BLaER1 treated with 17β-estradiol and CSF1 and Interleukin-3, amounts not matched to agents 10 nM and 100 nM (cell line): ENCODE measurements around the gene ARSK.
A peak's percentile ranks its signal among the peaks of the same experiment; 100 is the strongest.

Source experiments
- H3K27ac ChIP-seq, 11 experiments: shearing (Covaris generic); formaldehyde crosslinking; 2 replicates each; pipeline ENCODE4 v1.8.1; 2022
- H3K27me3 ChIP-seq, 11 experiments: shearing (Covaris generic); formaldehyde crosslinking; 2 replicates each; pipeline ENCODE4 v1.8.1; 2022
- H3K36me3 ChIP-seq, 11 experiments: shearing (Covaris generic); formaldehyde crosslinking; 2 replicates each; pipeline ENCODE4 v1.8.1; 2022
- H3K4me1 ChIP-seq, 10 experiments: shearing (Covaris generic); formaldehyde crosslinking; 2 replicates each; pipeline ENCODE4 v1.8.1; 2022
- H3K4me2 ChIP-seq, 11 experiments: shearing (Covaris generic); formaldehyde crosslinking; 2 replicates each; pipeline ENCODE4 v1.8.1; 2022
- H3K4me3 ChIP-seq, 10 experiments: shearing (Covaris generic); formaldehyde crosslinking; 2 replicates each; pipeline ENCODE4 v1.8.1; 2022
- H3K9ac ChIP-seq, 11 experiments: shearing (Covaris generic); formaldehyde crosslinking; 2 replicates each; pipeline ENCODE4 v1.8.1; 2022
- H3K9me3 ChIP-seq, 11 experiments: shearing (Covaris generic); formaldehyde crosslinking; replicated peaks in 1 of 11; 2 replicates each; pipeline ENCODE4 v1.8.1; 2022
- H4K20me1 ChIP-seq, 11 experiments: shearing (Covaris generic); formaldehyde crosslinking; 2 replicates each; pipeline ENCODE4 v1.8.1; 2022
- Cebpa-rat ChIP-seq, 11 experiments: shearing (Covaris generic); IDR thresholded peaks; 2 replicates each; pipeline ENCODE4 v1.8.1; 2022

Gene ARSK, protein sequence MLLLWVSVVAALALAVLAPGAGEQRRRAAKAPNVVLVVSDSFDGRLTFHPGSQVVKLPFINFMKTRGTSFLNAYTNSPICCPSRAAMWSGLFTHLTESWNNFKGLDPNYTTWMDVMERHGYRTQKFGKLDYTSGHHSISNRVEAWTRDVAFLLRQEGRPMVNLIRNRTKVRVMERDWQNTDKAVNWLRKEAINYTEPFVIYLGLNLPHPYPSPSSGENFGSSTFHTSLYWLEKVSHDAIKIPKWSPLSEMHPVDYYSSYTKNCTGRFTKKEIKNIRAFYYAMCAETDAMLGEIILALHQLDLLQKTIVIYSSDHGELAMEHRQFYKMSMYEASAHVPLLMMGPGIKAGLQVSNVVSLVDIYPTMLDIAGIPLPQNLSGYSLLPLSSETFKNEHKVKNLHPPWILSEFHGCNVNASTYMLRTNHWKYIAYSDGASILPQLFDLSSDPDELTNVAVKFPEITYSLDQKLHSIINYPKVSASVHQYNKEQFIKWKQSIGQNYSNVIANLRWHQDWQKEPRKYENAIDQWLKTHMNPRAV

GRCh38 chr5:95554647-95555548 is at the start of gene ARSK, which contains the start of gene SKIC3:
Gene ARSK (plus strand): TSS chr5:95555101. CDS start chr5:95555279, 178 bp downstream.
Gene SKIC3 (minus strand): TSS chr5:95554977. CDS start chr5:95547150, 7,827 bp downstream.
- peaks cover 3 to 32% (median 16%) of the 10 kb centered on the region in 11 experiments; a peak in 19 of 22 replicates for H3K36me3 ChIP-seq

DNA sequence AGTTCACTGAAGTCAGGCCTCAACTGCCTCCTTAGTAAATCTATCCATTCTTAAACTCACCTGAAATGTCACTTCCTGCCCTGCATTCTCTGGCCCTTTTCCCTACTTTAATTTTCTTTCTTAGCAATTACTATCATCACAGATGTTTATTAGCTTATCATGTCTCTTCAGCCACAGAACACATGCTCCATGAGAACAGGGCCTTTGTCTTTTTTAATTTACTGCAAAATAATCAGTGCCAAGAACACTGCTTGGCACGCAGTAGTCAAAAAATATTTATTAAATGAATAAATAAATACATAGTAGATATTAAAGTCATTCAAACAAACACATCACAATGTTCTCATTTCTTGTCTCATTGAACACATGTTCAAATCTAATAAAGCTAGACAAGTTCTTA is 46.4 kb upstream of the ARSK start:
- Histone ChIP-seq H3K4me3 (no peak overlapping the region), H3K4me1 (no peaks in the 10 kb centered on the region), H3K27ac (no peak overlapping the region), H3K36me3 (peaks cover 78 to 97% (median 91%) of the 10 kb centered on the region in 11 experiments), H3K9me3 (no peaks in the 10 kb centered on the region), H3K27me3 (no peaks in the 10 kb centered on the region), H3K4me2 (no peak overlapping the region), H3K9ac (no peak overlapping the region), H4K20me1 (no peaks in the 10 kb centered on the region; a peak in 1 of 22 replicates)
- no peak for TF ChIP-seq Cebpa-rat (IDR thresholded peaks at IDR 0.05)

More at GRCh38 chr5:95554647-95555548, at the start of gene ARSK, which contains the start of gene SKIC3:
- Histone ChIP-seq H3K27me3 (no peaks in the 10 kb centered on the region), H4K20me1 (peaks cover 0 to 33% (median 10%) of the 10 kb centered on the region in 11 experiments; a peak in 10 of 22 replicates), H3K9me3 (no peaks in the 10 kb centered on the region), H3K9ac (peak within 1 kb of the TSS; percentile 73 to 85 (median 81)), H3K4me1 (peaks cover 18 to 38% (median 22%) of the 10 kb centered on the region in 10 experiments), H3K4me3 (peak within 1 kb of the TSS; percentile 71 to 83 (median 79)), H3K4me2 (peak within 1 kb of the TSS; percentile 80 to 94 (median 88)), H3K27ac (peak within 1 kb of the TSS; percentile 16 to 80 (median 71); a peak in 21 of 22 replicates)
- no peak for TF ChIP-seq Cebpa-rat (IDR thresholded peaks at IDR 0.05)

DNA sequence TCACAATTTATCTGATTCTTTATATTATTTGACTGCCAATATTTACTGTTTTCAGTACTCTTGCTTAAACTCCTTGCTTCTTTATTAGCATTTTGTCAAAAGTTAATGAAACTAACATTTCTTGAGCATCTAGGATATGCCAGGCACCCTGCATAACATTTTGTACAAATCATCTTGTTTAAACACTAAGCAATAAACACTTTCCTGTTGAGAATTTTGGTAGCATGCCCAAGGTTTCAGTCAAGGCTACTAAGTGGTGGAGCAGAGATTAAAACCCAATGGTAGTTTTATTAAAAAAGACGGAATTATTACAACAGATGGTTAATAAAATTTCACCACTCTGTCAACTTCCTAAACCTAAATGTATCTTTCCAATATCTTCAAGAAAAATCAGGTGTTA is 43.3 kb upstream of the ARSK start:
- H3K36me3 ChIP-seq = peaks cover 86 to 100% (median 95%) of the 10 kb centered on the region in 11 experiments

GRCh38 chr5:95518417-95518816 is 36.5 kb upstream of the ARSK start:
- no peak for TF ChIP-seq Cebpa-rat (IDR thresholded peaks at IDR 0.05)
- H3K4me1 ChIP-seq = no peaks in the 10 kb centered on the region
- H3K9ac ChIP-seq = no peak overlapping the region
- no peak overlapping the region for H3K4me2 ChIP-seq
- H4K20me1 ChIP-seq = no peaks in the 10 kb centered on the region; a peak in 1 of 22 replicates
- H3K27ac ChIP-seq = no peak overlapping the region
- H3K9me3 ChIP-seq = no peaks in the 10 kb centered on the region
- H3K4me3 ChIP-seq = no peak overlapping the region
- H3K27me3 ChIP-seq = no peaks in the 10 kb centered on the region
- peaks cover 77 to 100% (median 91%) of the 10 kb centered on the region in 11 experiments for H3K36me3 ChIP-seq

More for the DNA sequence above, 43.3 kb upstream of the ARSK start:
- H3K9ac ChIP-seq = no peak overlapping the region
- H3K4me2 ChIP-seq = no peak overlapping the region
- TF ChIP-seq Cebpa-rat (IDR thresholded peaks at IDR 0.05) = no peak
- no peak overlapping the region for H3K4me3 ChIP-seq
- H3K4me1 ChIP-seq = no peaks in the 10 kb centered on the region
- no peaks in the 10 kb centered on the region for H3K27me3 ChIP-seq
- H3K9me3 ChIP-seq = no peaks in the 10 kb centered on the region
- H4K20me1 ChIP-seq = no peaks in the 10 kb centered on the region; a peak in 1 of 22 replicates
- no peak overlapping the region for H3K27ac ChIP-seq

- TF ChIP-seq Cebpa-rat (IDR thresholded peaks at IDR 0.05) = no peak
- peaks cover 71 to 98% (median 90%) of the 10 kb centered on the region in 11 experiments for H3K36me3 ChIP-seq
- no peak overlapping the region for H3K4me2 ChIP-seq
- H3K9ac ChIP-seq = no peak overlapping the region
- no peaks in the 10 kb centered on the region; a peak in 1 of 22 replicates for H4K20me1 ChIP-seq
- H3K27me3 ChIP-seq = no peaks in the 10 kb centered on the region
- H3K27ac ChIP-seq = no peak overlapping the region
- no peaks in the 10 kb centered on the region for H3K9me3 ChIP-seq
- H3K4me3 ChIP-seq = no peak overlapping the region
- no peaks in the 10 kb centered on the region for H3K4me1 ChIP-seq
Observed at GRCh38 chr5:95519151-95519550, 35.8 kb upstream of the ARSK start.

DNA sequence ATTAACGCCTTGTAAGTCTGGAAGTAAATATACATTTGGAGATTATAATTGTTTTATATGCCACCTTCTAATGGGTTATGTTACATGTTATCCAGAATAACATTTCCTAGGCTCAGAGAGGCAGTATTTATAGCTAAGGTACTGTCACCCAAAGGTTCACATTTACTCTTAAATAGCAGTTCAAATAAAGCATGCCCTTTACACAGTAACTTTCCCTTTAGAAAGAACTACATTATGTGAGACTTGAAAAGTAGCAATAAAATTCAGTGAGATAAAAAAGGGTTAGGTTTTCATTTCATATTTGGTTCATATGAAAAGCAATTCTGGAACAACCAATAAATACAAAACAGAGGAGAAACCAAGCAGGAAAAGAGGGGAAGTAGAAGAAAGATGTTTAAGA is 35.2 kb upstream of the ARSK start:
- Histone ChIP-seq H3K9me3 (no peaks in the 10 kb centered on the region), H3K4me2 (no peak overlapping the region), H3K4me3 (no peak overlapping the region), H3K9ac (no peak overlapping the region), H3K27ac (no peak overlapping the region), H3K4me1 (no peaks in the 10 kb centered on the region), H3K27me3 (no peaks in the 10 kb centered on the region), H3K36me3 (peaks cover 68 to 98% (median 90%) of the 10 kb centered on the region in 11 experiments), H4K20me1 (peaks cover 0 to 4% (median 0%) of the 10 kb centered on the region in 11 experiments; a peak in 1 of 22 replicates)
- TF ChIP-seq Cebpa-rat (IDR thresholded peaks at IDR 0.05) = no peak

GRCh38 chr5:95520206-95520605 is 34.7 kb upstream of the ARSK start:
- H3K27ac ChIP-seq = no peak overlapping the region
- no peak overlapping the region for H3K4me3 ChIP-seq
- H3K9me3 ChIP-seq = no peaks in the 10 kb centered on the region
- no peak overlapping the region for H3K9ac ChIP-seq
- peaks cover 0 to 4% (median 0%) of the 10 kb centered on the region in 11 experiments; a peak in 1 of 22 replicates for H4K20me1 ChIP-seq
- H3K4me2 ChIP-seq = no peak overlapping the region
- H3K27me3 ChIP-seq = no peaks in the 10 kb centered on the region
- TF ChIP-seq Cebpa-rat (IDR thresholded peaks at IDR 0.05) = no peak
- peaks cover 68 to 98% (median 90%) of the 10 kb centered on the region in 11 experiments for H3K36me3 ChIP-seq
- no peaks in the 10 kb centered on the region for H3K4me1 ChIP-seq

DNA sequence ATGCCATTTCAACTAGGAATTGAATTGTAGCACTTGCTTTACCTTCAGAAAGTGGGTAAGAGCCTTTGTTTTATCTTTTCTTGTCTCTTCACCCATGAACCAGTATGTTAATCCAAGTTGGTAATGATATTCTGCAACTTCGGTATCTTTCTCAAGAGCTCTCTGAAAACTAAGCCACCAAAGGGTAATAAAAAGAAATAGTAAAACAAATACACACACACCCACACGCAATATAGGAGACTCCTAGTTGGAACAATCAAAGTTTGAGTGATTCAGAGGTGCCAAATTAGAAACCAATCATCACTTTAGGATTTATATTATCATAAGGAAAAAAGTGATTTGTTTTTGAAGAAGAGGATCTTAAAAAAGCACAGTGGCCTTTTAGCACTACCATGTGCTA is 30.5 kb upstream of the ARSK start:
- H3K4me3 ChIP-seq = no peak overlapping the region
- H3K36me3 ChIP-seq = peaks cover 72 to 98% (median 90%) of the 10 kb centered on the region in 11 experiments
- no peak for TF ChIP-seq Cebpa-rat (IDR thresholded peaks at IDR 0.05)

More for the DNA sequence above, 30.5 kb upstream of the ARSK start:
- Histone ChIP-seq H3K9ac (no peak overlapping the region), H3K9me3 (no peaks in the 10 kb centered on the region), H3K4me2 (no peak overlapping the region), H4K20me1 (peaks cover 0 to 4% (median 0%) of the 10 kb centered on the region in 11 experiments; a peak in 1 of 22 replicates), H3K27me3 (no peaks in the 10 kb centered on the region), H3K4me1 (no peaks in the 10 kb centered on the region), H3K27ac (no peak overlapping the region)
